ENCODE measurements around the gene CALCOCO1.

CALCOCO1 gene

GRCh38 chr12:53699678-53700025, 27.6 kb downstream of the CALCOCO1 start:
- DNase-seq (ENCODE audit: insufficient read length, low spot score), result no peak
- no peak for TF ChIP-seq CTCF (IDR thresholded peaks at IDR 0.05; ENCODE audit: insufficient read depth, missing control alignments)
- no peak for FAIRE-seq

GRCh38 chr12:53698948-53699677, 28.1 kb downstream of the CALCOCO1 start:
- DNase-seq (ENCODE audit: insufficient read length, low spot score) (no peak), FAIRE-seq (no peak)
- TF ChIP-seq CTCF (IDR thresholded peaks at IDR 0.05; ENCODE audit: insufficient read depth, missing control alignments), result no peak

- FAIRE-seq (no peak), DNase-seq (ENCODE audit: insufficient read length, low spot score) (no peak)
- no peak for TF ChIP-seq CTCF (IDR thresholded peaks at IDR 0.05; ENCODE audit: insufficient read depth, missing control alignments)
These were observed 30.5 kb downstream of the CALCOCO1 start for GRCh38 chr12:53696655-53697331.

- DNase-seq (ENCODE audit: insufficient read length, low spot score) (peak; percentile 98), FAIRE-seq (peak; percentile 96)
- TF ChIP-seq CTCF (IDR thresholded peaks at IDR 0.05; ENCODE audit: insufficient read depth, missing control alignments), result no peak
These were observed 31.0 kb downstream of the CALCOCO1 start for GRCh38 chr12:53696285-53696654.

- DNase-seq (ENCODE audit: insufficient read length, low spot score) (no peak), FAIRE-seq (no peak)
- TF ChIP-seq CTCF (IDR thresholded peaks at IDR 0.05; ENCODE audit: insufficient read depth, missing control alignments), result no peak
These were observed 31.8 kb downstream of the CALCOCO1 start for GRCh38 chr12:53695152-53696145.

GRCh38 chr12:53694756-53695151, 32.5 kb downstream of the CALCOCO1 start:
- DNase-seq (ENCODE audit: insufficient read length, low spot score), result no peak
- FAIRE-seq, result no peak
- no peak for TF ChIP-seq CTCF (IDR thresholded peaks at IDR 0.05; ENCODE audit: insufficient read depth, missing control alignments)

All from D721Med (cell line).